K562 (cell line): Measurements from ENCODE around the gene MADD. TPM values are rescaled to one million over a fixed set of nuclear protein-coding genes. Genes with fewer than 3 reads are reported as not detected.

ENCODE experiments used
- ATAC-seq: fragments of 200-7000 bp; cut with Tn5 transposase; 3 replicates; pipeline ENCODE4 v1.9.1; 2020; ENCODE audit warnings: moderate library complexity
- BruUV-seq: library from RNA; stranded (reverse); fragments of 400-500 nt; replicated peaks from 2 replicates; lab custom pipeline; 2021; lab: Mats Ljungman, UMichigan
- CTCF ChIA-PET: fragments of 300-600 bp; formaldehyde crosslinking; extraction: SDS; loops from one replicate; lab custom pipeline; 2021; ENCODE audit warnings: low intra/inter-chr PET ratio; lab: Yijun Ruan, JAX
- POLR2A ChIA-PET: fragments of 300-600, 350-650 bp; sonication (Branson Sonifier 250); formaldehyde crosslinking; extraction: SDS; loops from one replicate; lab custom pipeline; 2021; ENCODE audit warnings: antibody characterized with exemption, inconsistent platforms; lab: Yijun Ruan, JAX
- DNase-seq, 4 experiments: peaks; one replicate each; pipeline versions ENCODE4 v3.0.0 to v3.0.0-alpha.2; 2011 to 2018; ENCODE audit warnings: low spot score in 3 of 4, mixed read lengths in 3 of 4; ENCODE audit errors: extremely low read depth in 1 of 4
- FAIRE-seq: peaks from 2 replicates; lab custom pipeline; 2011; peaks lifted over from hg19 to GRCh38; lab: Jason Lieb, UNC
- H2AFZ ChIP-seq: 2 replicates; pipeline ENCODE4 v1.6.0; 2011; ENCODE audit warnings: low read depth, low read length, control low read depth, inconsistent platforms
- H3K27ac ChIP-seq: fragments of 200-600 bp; 3 replicates; pipeline ENCODE4 v1.8.0; 2011; ENCODE audit warnings: low read depth, mild to moderate bottlenecking, control low read depth, inconsistent platforms, low read length, moderate library complexity, mixed read lengths; ENCODE audit errors: extremely low read depth
- H3K27me3 ChIP-seq, 2 experiments: fragments of 300-600 bp in 1 of 2; 2 replicates in 1 of 2; 3 replicates in 1 of 2; pipeline versions ENCODE4 v1.6.0 to v1.8.0; 2011; ENCODE audit warnings: inconsistent platforms in 2 of 2, low read length in 2 of 2, mild to moderate bottlenecking in 1 of 2, mixed read lengths in 1 of 2, moderate library complexity in 1 of 2; ENCODE audit not compliant: control insufficient read depth in 2 of 2, insufficient read depth in 2 of 2
- H3K36me3 ChIP-seq: fragments of 300-600 bp; 3 replicates; pipeline ENCODE4 v1.8.0; 2011; ENCODE audit warnings: mild to moderate bottlenecking, low read length, inconsistent platforms; ENCODE audit not compliant: control insufficient read depth, insufficient read depth
- H3K4me1 ChIP-seq, 2 experiments: fragments of 200-600 bp in 1 of 2; replicated peaks in 1 of 2; 2 replicates in 1 of 2; 3 replicates in 1 of 2; pipeline versions ENCODE4 v1.5.1 to v1.8.0; 2011; ENCODE audit warnings: inconsistent platforms in 2 of 2, low read length in 2 of 2, mild to moderate bottlenecking in 1 of 2, mixed read lengths in 1 of 2, moderate library complexity in 1 of 2; ENCODE audit not compliant: control insufficient read depth in 2 of 2, insufficient read depth in 2 of 2
- H3K4me2 ChIP-seq: 2 replicates; pipeline ENCODE4 v1.6.1; 2011; ENCODE audit warnings: low read length, control low read depth, inconsistent platforms, mixed read lengths; ENCODE audit not compliant: insufficient read depth
- H3K4me3 ChIP-seq: fragments of 200-600 bp; sonication (generic), shearing (Covaris generic); 2 replicates; pipeline ENCODE4 v1.5.1; 2016; ENCODE audit warnings: control low read depth, inconsistent platforms
- H3K79me2 ChIP-seq: fragments of 200-600 bp; 3 replicates; pipeline ENCODE4 v1.8.0; 2011; ENCODE audit warnings: low read length, inconsistent platforms; ENCODE audit not compliant: control insufficient read depth, insufficient read depth
- H3K9ac ChIP-seq, 2 experiments: 2 replicates each; pipeline versions ENCODE4 v1.6.0 to v1.6.1; 2011; ENCODE audit warnings: low read depth in 2 of 2, low read length in 2 of 2, control low read depth in 1 of 2, inconsistent platforms in 1 of 2, mild to moderate bottlenecking in 1 of 2, mixed read lengths in 1 of 2; ENCODE audit not compliant: insufficient read depth in 1 of 2
- H3K9me1 ChIP-seq: one replicate; pipeline ENCODE4 v1.6.0; 2011; ENCODE audit warnings: inconsistent platforms, mild to moderate bottlenecking, low read length, moderate library complexity; ENCODE audit not compliant: control insufficient read depth, insufficient read depth
- H3K9me3 ChIP-seq: replicated peaks from 2 replicates; pipeline ENCODE4 v1.5.1; 2011; ENCODE audit warnings: low read depth, low read length, inconsistent platforms; ENCODE audit not compliant: control insufficient read depth, insufficient read depth
- H4K20me1 ChIP-seq: replicated peaks from 2 replicates; pipeline ENCODE4 v1.6.1; 2011; ENCODE audit warnings: low read length, inconsistent platforms, mixed read lengths; ENCODE audit not compliant: control insufficient read depth, insufficient read depth
- ARHGAP35 ChIP-seq: fragments of 450-650 bp; IDR thresholded peaks from 2 replicates; pipeline ENCODE4 v1.6.1; 2018; ENCODE audit not compliant: partially characterized antibody
- ARID2 ChIP-seq: fragments of 450-650 bp; IDR thresholded peaks from 2 replicates; pipeline ENCODE4 v1.6.1; 2017; ENCODE audit warnings: antibody characterized with exemption, mild to moderate bottlenecking
- CBX8 ChIP-seq: fragments of 200-600 bp; sonication (generic); IDR thresholded peaks from 2 replicates; pipeline ENCODE4 v1.6.1; 2012; ENCODE audit warnings: borderline replicate concordance, mixed run types, low read depth, mild to moderate bottlenecking, moderate library complexity, mixed read lengths, low read length, control low read depth, inconsistent platforms; ENCODE audit not compliant: poor library complexity, severe bottlenecking; ENCODE audit errors: extremely low read depth
- CEBPB ChIP-seq: fragments of 450-650 bp; IDR thresholded peaks from 2 replicates; pipeline ENCODE4 v1.6.1; 2016; ENCODE audit warnings: missing genetic modification characterization, missing compliant biosample characterization
- CREM ChIP-seq: IDR thresholded peaks from 2 replicates; pipeline ENCODE4 v1.6.1; 2014; ENCODE audit warnings: antibody characterized with exemption, low read depth
- EGR1 ChIP-seq: fragments of 450-650 bp; conservative IDR thresholded peaks from 2 replicates; pipeline ENCODE4 v1.6.1; 2017; ENCODE audit warnings: mild to moderate bottlenecking
- GABPB2 ChIP-seq: fragments of 250-450 bp; sonication (Bioruptor Pico); conservative IDR thresholded peaks from 2 replicates; pipeline ENCODE4 v1.5.1; 2021; ENCODE audit warnings: mild to moderate bottlenecking
- GATAD2B ChIP-seq: fragments of 450-650 bp; IDR thresholded peaks from 2 replicates; pipeline ENCODE4 v1.6.1; 2017; ENCODE audit warnings: mild to moderate bottlenecking, borderline replicate concordance
- HDAC6 ChIP-seq: IDR thresholded peaks from 2 replicates; pipeline ENCODE4 v1.6.1; 2012; ENCODE audit warnings: low read depth, mild to moderate bottlenecking, control low read depth, inconsistent platforms, low read length, moderate library complexity
- POLR2B ChIP-seq: fragments of 450-650 bp; IDR thresholded peaks from 2 replicates; pipeline ENCODE4 v1.6.1; 2018; ENCODE audit warnings: low read depth; ENCODE audit not compliant: partially characterized antibody
- SMAD4 ChIP-seq: fragments of 250-450 bp; sonication (Bioruptor Pico); conservative IDR thresholded peaks from 2 replicates; pipeline ENCODE4 v1.8.0; 2021; ENCODE audit warnings: inconsistent platforms, mild to moderate bottlenecking, moderate library complexity
- STAT5A ChIP-seq: IDR thresholded peaks from 2 replicates; pipeline ENCODE4 v1.6.1; 2012; ENCODE audit warnings: low read length, inconsistent platforms, borderline replicate concordance
- STAT5B ChIP-seq: fragments of 250-450 bp; sonication (Bioruptor Pico); IDR thresholded peaks from 2 replicates; pipeline ENCODE4 v1.8.0; 2021; ENCODE audit warnings: mild to moderate bottlenecking, inconsistent platforms
- TARDBP ChIP-seq: fragments of 450-650 bp; IDR thresholded peaks from 2 replicates; pipeline ENCODE4 v1.6.1; 2016
- ZEB2 ChIP-seq: fragments of 450-650 bp; IDR thresholded peaks from 2 replicates; pipeline ENCODE4 v1.6.1; 2016
- WGBS: fragments of 100-300 bp; shearing (Covaris generic); methylation state at CpG from one replicate; pipeline ENCODE4 v1.1.6; 2016; ENCODE audit warnings: low coverage, mixed read lengths; ENCODE audit not compliant: insufficient coverage; ENCODE audit errors: missing lambda C conversion rate; 5-methylcytosine and 5-hydroxymethylcytosine counted together
- in situ Hi-C: fragments of 300-500 bp; cut with MboI; formaldehyde crosslinking; loops from 4 replicates; pipeline ENCODE4 v1.15.0; 2018; ENCODE audit warnings: inconsistent platforms, mixed read lengths
- intact Hi-C: fragments of 100-400 bp; cut with micrococcal nuclease; formaldehyde crosslinking; loops from 2 replicates; pipeline ENCODE4 v1.14.2; 2022
- polyA plus RNA-seq, 8 experiments: library from polyadenylated mRNA; depleted of rRNA in 4 of 8; stranded (reverse) in 5 of 8; unstranded in 3 of 8; fragments of >200 nt; fragmentation: Nextera tagmentation in 2 of 8; fragmentation: Illumina TruSeq in 1 of 8; extraction: Ambion mirVana in 2 of 8; extraction: Trizol in 1 of 8; gene quantifications; 2 replicates each; pipeline versions ENCODE4 v1.2.1 to v1.2.3, GENCODE V29; 2011 to 2014; ENCODE audit warnings: inconsistent platforms in 1 of 8, missing spikeins in 1 of 8
- total RNA-seq, 7 experiments: library from RNA; depleted of rRNA in 6 of 7; stranded (reverse); fragments of >200 nt in 6 of 7; fragmentation: Illumina TruSeq in 2 of 7; extraction: Trizol in 2 of 7; gene quantifications; 2 replicates each; pipeline versions ENCODE4 v1.2.1 to v1.2.3, GENCODE V29; 2011 to 2021; ENCODE audit warnings: low replicate concordance in 1 of 7
- TF ChIP-seq, protein P1 (sequence below): fragments of 450-650 bp; formaldehyde crosslinking; IDR thresholded peaks from 2 replicates; pipeline ENCODE4 v1.4.0; 2022; ENCODE audit warnings: missing genetic modification characterization
- TF ChIP-seq, protein P2 (sequence below): fragments of 250-450 bp; sonication (Bioruptor Pico); IDR thresholded peaks from 2 replicates; pipeline ENCODE4 v1.5.0; 2020; ENCODE audit warnings: mild to moderate bottlenecking, borderline replicate concordance
- TF ChIP-seq, protein P3 (sequence below): fragments of 450-650 bp; formaldehyde crosslinking; conservative IDR thresholded peaks from 2 replicates; pipeline ENCODE4 v1.4.0; 2022; ENCODE audit warnings: mild to moderate bottlenecking, missing genetic modification characterization

Gene MADD
- total and polyA plus RNA-seq, 9 of the 15 experiments (the other 6 are each of a cell fraction or from before 2014, with no cell fraction given): 0.68 to 57.6 (median 33.6) TPM

DNA sequence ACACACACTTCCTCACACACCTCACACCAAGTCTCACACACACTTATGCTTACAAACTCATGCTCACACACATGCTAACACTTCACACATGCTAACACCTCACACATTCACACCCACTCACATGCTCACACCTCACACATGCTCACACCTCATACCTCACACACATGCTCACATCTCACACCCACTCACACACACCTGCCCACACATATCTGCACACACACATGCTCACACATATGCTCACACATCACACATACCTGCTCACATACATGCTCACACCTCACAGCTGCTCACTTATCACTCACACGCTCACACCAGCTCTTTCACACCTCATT, 87.0 kb downstream of the MADD start (continued):
- no peak for TF ChIP-seq CEBPB
- TF ChIP-seq CBX8: no peak
- TF ChIP-seq, protein P1, sequence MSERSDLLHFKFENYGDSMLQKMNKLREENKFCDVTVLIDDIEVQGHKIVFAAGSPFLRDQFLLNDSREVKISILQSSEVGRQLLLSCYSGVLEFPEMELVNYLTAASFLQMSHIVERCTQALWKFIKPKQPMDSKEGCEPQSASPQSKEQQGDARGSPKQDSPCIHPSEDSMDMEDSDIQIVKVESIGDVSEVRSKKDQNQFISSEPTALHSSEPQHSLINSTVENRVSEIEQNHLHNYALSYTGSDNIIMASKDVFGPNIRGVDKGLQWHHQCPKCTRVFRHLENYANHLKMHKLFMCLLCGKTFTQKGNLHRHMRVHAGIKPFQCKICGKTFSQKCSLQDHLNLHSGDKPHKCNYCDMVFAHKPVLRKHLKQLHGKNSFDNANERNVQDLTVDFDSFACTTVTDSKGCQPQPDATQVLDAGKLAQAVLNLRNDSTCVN: no peak
- TF ChIP-seq GABPB2 (CRISPR knock-in tag): no peak
- TF ChIP-seq ZEB2: no peak

DNA sequence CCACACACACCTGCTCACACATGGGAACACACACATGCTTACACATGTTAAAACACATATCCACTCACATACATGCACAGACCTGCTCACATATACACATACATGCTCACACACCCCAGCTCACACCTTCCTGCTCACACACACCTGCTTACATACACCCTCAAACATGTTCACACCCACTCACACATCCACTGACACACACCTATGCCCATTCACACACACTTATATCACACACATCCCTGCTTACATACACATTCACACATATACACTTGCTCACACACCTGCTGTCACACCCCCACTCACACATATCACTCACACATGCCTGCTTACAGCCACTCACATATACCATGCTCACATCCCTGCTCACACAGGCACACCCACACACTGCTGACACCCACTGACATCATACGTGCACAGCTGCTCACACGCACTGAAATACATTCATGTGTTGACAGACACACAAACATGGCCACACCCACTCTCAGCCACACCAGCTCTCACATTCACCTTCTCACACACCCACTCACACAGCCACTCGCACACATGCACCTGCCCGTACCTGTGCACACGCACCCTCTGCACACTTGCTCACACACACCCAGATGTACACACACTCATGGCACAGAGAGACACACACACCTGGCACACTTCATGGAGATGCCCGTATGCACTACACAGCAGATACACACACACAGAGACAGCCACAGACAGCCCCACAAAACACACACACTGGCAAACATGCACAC, 88.2 kb downstream of the MADD start:
- Histone ChIP-seq H3K4me3 (no peak overlapping the region), H3K4me2 (no peak overlapping the region), H2AFZ (no peak overlapping the region), H4K20me1 (no peaks in the 10 kb centered on the region), H3K79me2 (no peaks in the 10 kb centered on the region), H3K36me3 (0 out of 3 replicates have a peak, but pooled peaks cover 3% of the 10 kb centered on the region), H3K9me3 (peaks cover 13% of the 10 kb centered on the region), H3K9me1 (no peaks in the 10 kb centered on the region), H3K27ac (no peak overlapping the region), H3K9ac (no peak overlapping the region), H3K27me3 (no peaks in the 10 kb centered on the region), H3K4me1 (peaks cover 0 to 31% of the 10 kb centered on the region in 2 experiments; a peak in 3 of 5 replicates)
- ATAC-seq (no peak), DNase-seq (no peak), FAIRE-seq (no peak)
- POLR2A ChIA-PET: interaction anchor here (0.7 kb wide), 1 partner anchor 22 kb away, joined by 6 read pairs; no protein-coding TSS in a partner anchor
- 83% methylated on average over 6 of the region's 6 CpGs for WGBS
- in situ Hi-C loops: loop anchor here (10.0 kb wide), 1 partner anchor 473 kb away; no protein-coding TSS in a partner anchor
- CTCF ChIA-PET: no interaction called here
- intact Hi-C loops: loop anchor here (10.0 kb wide), 2 partner anchors 47 to 473 kb away; partner anchors contain the start of gene SLC39A13
- no TSS peak for BruUV-seq
- TF ChIP-seq CREM (no peak), STAT5A (peak; percentile 66; the same call in 1 of the 2 replicates), ARID2 (no peak), POLR2B (peak; percentile 46), HDAC6 (no peak), ARHGAP35 (no peak), SMAD4 (CRISPR knock-in tag) (no peak), STAT5B (CRISPR knock-in tag) (no peak), TARDBP (peak; percentile 95), EGR1 (0 out of 2 replicates have a peak, but pooled peaks have one; percentile 18), GATAD2B (no peak)
- TF ChIP-seq, protein P2, sequence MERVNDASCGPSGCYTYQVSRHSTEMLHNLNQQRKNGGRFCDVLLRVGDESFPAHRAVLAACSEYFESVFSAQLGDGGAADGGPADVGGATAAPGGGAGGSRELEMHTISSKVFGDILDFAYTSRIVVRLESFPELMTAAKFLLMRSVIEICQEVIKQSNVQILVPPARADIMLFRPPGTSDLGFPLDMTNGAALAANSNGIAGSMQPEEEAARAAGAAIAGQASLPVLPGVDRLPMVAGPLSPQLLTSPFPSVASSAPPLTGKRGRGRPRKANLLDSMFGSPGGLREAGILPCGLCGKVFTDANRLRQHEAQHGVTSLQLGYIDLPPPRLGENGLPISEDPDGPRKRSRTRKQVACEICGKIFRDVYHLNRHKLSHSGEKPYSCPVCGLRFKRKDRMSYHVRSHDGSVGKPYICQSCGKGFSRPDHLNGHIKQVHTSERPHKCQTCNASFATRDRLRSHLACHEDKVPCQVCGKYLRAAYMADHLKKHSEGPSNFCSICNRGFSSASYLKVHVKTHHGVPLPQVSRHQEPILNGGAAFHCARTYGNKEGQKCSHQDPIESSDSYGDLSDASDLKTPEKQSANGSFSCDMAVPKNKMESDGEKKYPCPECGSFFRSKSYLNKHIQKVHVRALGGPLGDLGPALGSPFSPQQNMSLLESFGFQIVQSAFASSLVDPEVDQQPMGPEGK (CRISPR knock-in tag): no peak
- TF ChIP-seq, protein P3, sequence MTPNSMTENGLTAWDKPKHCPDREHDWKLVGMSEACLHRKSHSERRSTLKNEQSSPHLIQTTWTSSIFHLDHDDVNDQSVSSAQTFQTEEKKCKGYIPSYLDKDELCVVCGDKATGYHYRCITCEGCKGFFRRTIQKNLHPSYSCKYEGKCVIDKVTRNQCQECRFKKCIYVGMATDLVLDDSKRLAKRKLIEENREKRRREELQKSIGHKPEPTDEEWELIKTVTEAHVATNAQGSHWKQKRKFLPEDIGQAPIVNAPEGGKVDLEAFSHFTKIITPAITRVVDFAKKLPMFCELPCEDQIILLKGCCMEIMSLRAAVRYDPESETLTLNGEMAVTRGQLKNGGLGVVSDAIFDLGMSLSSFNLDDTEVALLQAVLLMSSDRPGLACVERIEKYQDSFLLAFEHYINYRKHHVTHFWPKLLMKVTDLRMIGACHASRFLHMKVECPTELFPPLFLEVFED (CRISPR knock-in tag): 0 out of 2 replicates have a peak, but pooled peaks have one; percentile 32
